Cardiac muscle cell (in vitro differentiated cells and primary cell): ENCODE results near the gene NOL7. TPM values are rescaled to one million over a fixed set of nuclear protein-coding genes. Genes with fewer than 3 reads are reported as not detected.

Source experiments
- DNase-seq, 2 donors: peaks; one replicate each; pipeline versions ENCODE4 v3.0.0 to v3.0.0-alpha.2; 2010 to 2017; ENCODE audit warnings: low read depth in 1 of 2, low spot score in 1 of 2
- H3K27ac ChIP-seq: fragments of 200-600 bp; sonication (generic); 2 replicates; pipeline ENCODE4 v1.5.1; 2016
- H3K27me3 ChIP-seq: fragments of 200-600 bp; sonication (generic); 2 replicates; pipeline ENCODE4 v1.6.0; 2016; ENCODE audit warnings: control low read depth
- H3K36me3 ChIP-seq: fragments of 200-600 bp; sonication (generic); 2 replicates; pipeline ENCODE4 v1.5.1; 2016; ENCODE audit warnings: control low read depth
- H3K4me1 ChIP-seq: fragments of 200-600 bp; sonication (generic); 2 replicates; pipeline ENCODE4 v1.8.1; 2017; ENCODE audit warnings: low read depth, mild to moderate bottlenecking, mixed run types
- H3K4me3 ChIP-seq: fragments of 200-600 bp; sonication (generic); 2 replicates; pipeline ENCODE4 v1.5.1; 2016; ENCODE audit warnings: mild to moderate bottlenecking
- H3K9me3 ChIP-seq: fragments of 200-600 bp; sonication (generic); 2 replicates; pipeline ENCODE4 v1.5.1; 2017; ENCODE audit warnings: low read depth, mild to moderate bottlenecking, control low read depth
- polyA plus RNA-seq: library from polyadenylated mRNA; unstranded; fragments of >200 nt; fragmentation: Nextera tagmentation; extraction: Ambion mirVana; gene quantifications from 2 replicates; pipeline ENCODE4 v1.2.1, GENCODE V29; 2016
- total RNA-seq: library from RNA; depleted of rRNA; stranded (reverse); fragments of >200 nt; gene quantifications from 2 replicates; pipeline ENCODE4 v1.2.3, GENCODE V29; 2016
- TF ChIP-seq, protein P1 (sequence below): IDR thresholded peaks from 2 replicates; pipeline ENCODE4 v1.5.1; 2012; ENCODE audit warnings: low read depth, mild to moderate bottlenecking, low read length

The NOL7 gene
- total and polyA plus RNA-seq, 2 experiments from 2014 or later = 144 to 154 TPM

DNA sequence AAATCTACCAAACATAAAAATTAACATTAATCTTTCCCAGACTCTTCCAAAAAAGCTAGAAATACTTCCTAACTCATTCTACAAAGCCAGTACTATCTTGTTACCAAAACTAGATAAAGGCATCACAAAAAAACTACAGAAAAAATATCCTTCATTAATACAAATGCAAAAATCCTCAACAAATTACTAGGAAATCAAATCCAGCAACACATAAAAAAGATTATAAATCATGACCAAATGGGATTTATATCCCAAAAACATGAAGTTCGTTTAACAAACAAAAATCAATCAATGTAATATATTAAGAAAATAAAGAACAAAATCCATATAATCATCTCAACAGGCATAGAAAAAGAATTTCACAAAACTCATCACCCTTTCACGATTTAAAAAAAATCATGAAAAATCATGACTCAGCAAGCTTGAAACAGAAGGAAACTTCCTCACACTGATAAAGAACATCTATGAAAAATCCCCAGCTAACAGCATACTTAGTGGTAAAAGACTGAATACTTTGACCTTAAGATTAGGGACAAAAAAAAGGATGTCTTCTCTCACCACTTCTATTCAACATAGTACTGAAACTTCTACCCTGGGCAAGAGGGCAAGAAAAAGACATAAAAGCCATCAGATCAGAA, 53.3 kb downstream of the NOL7 start:
- no peaks in the 10 kb centered on the region for H3K9me3 ChIP-seq

DNA sequence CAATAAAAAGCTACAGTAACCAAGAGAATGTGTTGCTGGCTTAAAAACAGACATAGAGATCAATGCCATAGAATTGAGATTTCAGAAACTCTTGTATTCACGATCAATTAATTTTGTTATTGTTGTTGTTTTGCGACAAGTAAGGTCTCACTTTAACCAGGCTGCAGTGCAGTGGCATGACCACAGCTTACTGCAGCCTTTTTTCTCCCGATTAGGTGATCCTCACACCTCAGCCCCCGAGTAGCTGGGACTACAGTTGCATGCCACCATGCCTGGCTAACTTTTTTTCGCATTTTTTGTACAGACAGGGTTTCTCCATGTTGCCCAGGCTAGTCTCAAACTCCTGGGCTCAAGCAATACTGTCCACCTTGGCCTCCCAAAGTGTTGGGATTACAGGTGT, 54.3 kb downstream of the NOL7 start:
- Histone ChIP-seq H3K4me3 (no peak overlapping the region), H3K27me3 (no peaks in the 10 kb centered on the region), H3K27ac (no peak overlapping the region), H3K9me3 (no peaks in the 10 kb centered on the region), H3K36me3 (no peaks in the 10 kb centered on the region), H3K4me1 (no peaks in the 10 kb centered on the region)
- TF ChIP-seq, protein P1, sequence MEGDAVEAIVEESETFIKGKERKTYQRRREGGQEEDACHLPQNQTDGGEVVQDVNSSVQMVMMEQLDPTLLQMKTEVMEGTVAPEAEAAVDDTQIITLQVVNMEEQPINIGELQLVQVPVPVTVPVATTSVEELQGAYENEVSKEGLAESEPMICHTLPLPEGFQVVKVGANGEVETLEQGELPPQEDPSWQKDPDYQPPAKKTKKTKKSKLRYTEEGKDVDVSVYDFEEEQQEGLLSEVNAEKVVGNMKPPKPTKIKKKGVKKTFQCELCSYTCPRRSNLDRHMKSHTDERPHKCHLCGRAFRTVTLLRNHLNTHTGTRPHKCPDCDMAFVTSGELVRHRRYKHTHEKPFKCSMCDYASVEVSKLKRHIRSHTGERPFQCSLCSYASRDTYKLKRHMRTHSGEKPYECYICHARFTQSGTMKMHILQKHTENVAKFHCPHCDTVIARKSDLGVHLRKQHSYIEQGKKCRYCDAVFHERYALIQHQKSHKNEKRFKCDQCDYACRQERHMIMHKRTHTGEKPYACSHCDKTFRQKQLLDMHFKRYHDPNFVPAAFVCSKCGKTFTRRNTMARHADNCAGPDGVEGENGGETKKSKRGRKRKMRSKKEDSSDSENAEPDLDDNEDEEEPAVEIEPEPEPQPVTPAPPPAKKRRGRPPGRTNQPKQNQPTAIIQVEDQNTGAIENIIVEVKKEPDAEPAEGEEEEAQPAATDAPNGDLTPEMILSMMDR = no peak
- DNase-seq = no peak

More for the DNA sequence above, 53.3 kb downstream of the NOL7 start:
- peak in 1 of 2 donors; percentile 64 for DNase-seq
- no peaks in the 10 kb centered on the region for H3K27me3 ChIP-seq
- H3K36me3 ChIP-seq = no peaks in the 10 kb centered on the region
- no peaks in the 10 kb centered on the region for H3K4me1 ChIP-seq
- no peak overlapping the region for H3K27ac ChIP-seq
- TF ChIP-seq, protein P1 = no peak
- H3K4me3 ChIP-seq = no peak overlapping the region

Other genes starting within 250 kb of the NOL7 start
- 16.2 and 27.4 TPM in 2 replicates for gene GFOD1, start 127.7 kb upstream of the NOL7 start, total RNA-seq
- gene GFOD1, start 127.7 kb upstream of the NOL7 start, polyA plus RNA-seq = 22.7 and 30.5 TPM in 2 replicates
- 16.3 and 17.2 TPM in 2 replicates for gene SIRT5, start 40.7 kb upstream of the NOL7 start, total RNA-seq
- gene SIRT5, start 40.7 kb upstream of the NOL7 start, polyA plus RNA-seq = 21.7 and 26.8 TPM in 2 replicates
- gene RANBP9, start 96.5 kb downstream of the NOL7 start, total RNA-seq = 32.3 and 35.2 TPM in 2 replicates
- 42.4 and 55.4 TPM in 2 replicates for gene RANBP9, start 96.5 kb downstream of the NOL7 start, polyA plus RNA-seq
- gene MCUR1, start 199.2 kb downstream of the NOL7 start, total RNA-seq = 13.8 and 20.2 TPM in 2 replicates
- 44.7 and 51.6 TPM in 2 replicates for gene MCUR1, start 199.2 kb downstream of the NOL7 start, polyA plus RNA-seq